Measurements from ENCODE around the gene MOGAT3.
"Not testable (repeated sequence)": the region's sequence is repeated elsewhere in the genome, so short reads cannot be mapped to it uniquely, and the experiment has no call there.

The MOGAT3 gene

DNA sequence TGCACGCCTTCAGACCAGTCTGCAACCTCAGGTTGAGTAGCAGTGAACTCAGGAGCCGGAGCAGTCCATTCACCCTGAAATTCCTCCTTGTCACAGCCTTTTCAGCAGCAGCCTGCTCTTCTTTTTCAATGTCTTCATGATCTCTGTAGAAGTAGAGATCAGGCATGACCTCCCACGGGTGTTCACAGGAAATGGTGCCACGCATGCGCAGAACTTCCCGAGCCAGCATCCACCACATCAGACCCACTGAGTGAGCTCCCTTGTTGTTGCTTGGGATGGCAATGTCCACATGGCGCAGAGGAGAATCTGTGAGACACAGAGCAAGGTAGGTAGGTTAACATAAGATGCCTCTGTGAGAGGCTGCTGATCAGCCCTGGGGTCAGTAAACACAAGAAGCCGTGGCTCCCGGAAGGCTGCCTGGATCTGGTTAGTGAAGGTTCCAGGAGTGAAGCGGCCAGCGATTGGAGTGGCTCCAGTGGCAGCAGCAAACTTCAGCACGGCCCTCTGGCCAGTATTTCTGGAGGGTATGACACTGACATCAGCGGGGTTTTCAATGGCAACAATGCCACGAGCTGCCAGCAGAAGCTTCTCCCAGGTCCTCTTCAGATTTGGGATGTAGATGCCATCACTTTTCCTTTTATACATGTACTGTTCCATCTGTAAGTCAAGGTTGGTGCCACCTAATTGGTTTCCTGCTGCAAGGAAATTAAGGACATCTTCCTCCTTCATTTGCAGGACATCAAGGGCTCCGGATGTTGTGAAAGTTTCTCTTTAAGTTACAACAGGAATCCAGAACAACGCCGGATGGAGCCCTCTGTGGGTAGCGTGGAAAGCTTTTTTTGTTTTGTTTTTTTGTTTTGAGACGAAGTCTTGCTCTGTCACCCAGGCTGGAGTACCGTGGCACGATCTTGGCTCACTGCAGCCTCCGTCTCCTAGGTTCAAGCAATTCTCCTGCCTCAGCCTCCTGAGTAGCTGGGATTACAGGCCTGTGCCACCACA lies 3.2 kb upstream of the MOGAT3 start:
- DNase-seq (ENCODE audit: low spot score) = not testable (repeated sequence)

DNA sequence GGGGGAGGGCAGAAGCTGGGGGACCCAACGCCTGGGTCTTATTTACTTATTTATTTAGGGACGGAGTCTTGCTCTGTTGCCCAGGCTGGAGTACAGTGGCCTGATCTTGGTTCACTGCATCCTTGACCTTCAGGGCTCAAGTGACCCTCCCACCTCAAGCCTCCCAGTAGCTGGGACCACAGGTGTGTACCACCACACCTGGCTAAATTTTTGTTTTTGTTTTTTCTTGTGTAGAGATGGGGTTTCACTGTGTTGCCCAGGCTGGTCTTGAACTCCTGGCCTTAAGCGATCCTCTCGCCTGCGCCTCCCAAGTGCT lies 1.7 kb upstream of the MOGAT3 start:
- no peak for DNase-seq (ENCODE audit: low spot score)

DNA sequence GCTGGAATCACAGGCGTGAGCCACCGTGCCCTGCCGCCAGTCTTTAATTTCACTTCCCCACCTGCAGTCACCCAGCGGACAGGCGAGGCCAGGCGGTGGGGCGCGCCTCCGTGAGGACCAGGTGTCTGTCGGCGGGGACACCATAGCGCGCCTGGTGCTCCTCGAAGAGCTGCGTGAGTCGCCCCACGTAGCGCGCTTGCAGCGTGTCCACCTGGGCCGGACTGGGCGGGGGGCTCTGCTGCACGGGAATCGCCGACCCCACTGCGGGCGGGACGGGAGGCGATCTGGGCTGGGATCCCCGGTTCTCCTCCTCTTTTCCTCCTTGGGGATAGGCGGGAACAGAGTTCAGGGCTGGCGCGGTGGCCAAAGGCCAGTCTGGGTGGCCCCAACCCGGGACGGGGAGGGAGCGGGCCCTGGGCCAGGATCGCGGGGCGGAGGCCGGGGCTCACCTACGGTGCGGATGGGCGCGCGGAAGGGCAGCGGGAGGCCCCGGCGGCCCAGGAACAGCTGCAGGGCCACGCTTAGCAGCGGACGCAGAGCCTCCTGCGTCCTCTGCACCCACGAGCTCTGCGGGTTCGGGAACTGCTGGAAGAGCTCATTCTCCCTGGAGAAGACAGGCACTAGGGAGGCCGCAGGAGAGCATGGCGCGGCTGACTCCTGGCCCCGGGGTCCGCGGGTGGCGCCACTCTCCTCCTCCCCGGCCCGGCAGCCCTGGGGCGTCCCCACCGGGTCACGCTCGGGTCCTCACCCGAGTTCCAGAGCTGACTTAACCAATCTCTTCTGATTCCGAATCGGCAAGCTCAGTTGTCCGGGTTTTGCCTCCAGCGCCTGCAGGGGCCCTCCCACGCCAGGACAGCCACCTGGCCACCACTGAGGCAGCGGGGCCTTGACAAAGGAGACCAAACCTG lies 1.1 kb upstream of the MOGAT3 start:
- DNase-seq (ENCODE audit: low spot score) = no peak

DNA sequence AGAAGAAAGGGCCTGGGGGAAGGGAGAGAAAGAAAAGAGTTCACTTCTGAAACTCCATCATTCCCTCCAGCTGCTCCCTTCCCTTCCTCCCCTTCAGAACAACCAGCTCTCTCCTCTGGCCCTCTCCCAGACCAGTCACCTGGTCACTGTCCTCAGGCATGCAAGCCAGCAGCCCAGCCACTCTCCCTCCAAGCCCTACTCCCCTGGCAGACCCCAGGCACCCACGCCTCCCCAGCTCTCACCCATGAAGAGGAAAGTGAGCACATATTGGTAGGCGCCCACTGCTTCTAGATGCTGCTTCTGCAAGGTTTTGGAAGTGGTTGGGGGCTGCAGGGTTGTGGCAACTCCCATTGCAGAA lies 353 bp downstream of the MOGAT3 start:
- no peak for DNase-seq (ENCODE audit: low spot score)

DNA sequence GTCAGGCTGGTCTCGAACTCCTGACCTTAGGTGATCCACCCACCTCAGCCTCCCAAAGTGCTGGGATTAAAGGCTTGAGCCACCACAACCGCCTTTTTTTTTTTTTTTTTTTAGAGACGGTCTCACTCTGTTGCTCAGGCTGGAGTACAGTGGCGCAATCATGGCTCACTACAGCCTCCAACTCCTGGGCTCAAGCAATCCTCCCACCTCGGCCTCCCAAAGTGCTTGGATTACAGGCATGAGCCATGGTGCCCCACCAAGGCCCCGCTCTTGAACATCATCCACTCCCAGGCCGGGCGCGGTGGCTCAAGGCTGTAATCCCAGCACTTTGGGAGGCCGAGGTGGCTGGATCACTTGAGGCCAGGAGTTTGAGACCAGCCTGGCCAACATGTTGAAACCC lies 1.3 kb downstream of the MOGAT3 start:
- DNase-seq (ENCODE audit: low spot score) = not testable (repeated sequence)

DNA sequence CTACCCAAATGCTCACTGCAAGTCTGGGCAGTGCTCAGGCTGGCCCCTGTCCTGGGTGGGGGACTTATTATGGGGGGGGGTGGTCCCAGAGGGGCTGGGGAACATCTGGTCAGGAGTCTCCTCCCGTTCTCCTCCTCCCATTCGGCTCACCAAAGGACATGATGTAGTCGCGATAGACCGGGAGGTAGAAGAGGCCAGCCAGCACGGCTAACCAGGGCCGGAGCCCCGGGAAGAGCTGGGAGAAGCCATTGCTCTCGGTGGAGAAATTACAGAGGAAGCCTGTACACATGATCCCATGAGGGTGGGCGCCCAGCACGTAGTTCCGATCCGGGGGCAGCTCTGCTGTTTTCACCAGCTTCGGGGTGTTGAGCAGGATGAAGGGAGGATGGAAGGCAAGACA lies 2.4 kb downstream of the MOGAT3 start:
- DNase-seq (ENCODE audit: low spot score) = no peak

DNA sequence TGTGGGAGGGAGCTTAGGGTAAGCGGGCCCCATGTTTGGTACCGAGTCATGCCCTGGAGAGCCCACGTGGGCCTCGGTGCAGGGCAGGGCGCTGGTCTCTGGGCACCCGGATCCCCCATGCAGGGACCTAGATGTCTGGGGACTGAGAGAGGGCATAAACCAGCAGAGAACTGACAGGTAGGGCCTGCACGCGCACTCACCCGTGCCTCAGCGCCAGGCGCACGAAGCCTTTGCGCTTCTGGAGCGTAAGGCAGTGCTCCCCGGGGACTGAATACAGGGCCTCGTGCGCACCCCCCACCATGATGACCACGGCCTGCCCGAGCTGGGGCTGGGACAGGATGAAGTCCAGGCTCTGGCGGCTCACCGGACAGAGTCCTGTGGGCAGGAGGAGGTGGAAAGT lies 2.8 kb downstream of the MOGAT3 start:
- DNase-seq (ENCODE audit: low spot score) = no peak

DNA sequence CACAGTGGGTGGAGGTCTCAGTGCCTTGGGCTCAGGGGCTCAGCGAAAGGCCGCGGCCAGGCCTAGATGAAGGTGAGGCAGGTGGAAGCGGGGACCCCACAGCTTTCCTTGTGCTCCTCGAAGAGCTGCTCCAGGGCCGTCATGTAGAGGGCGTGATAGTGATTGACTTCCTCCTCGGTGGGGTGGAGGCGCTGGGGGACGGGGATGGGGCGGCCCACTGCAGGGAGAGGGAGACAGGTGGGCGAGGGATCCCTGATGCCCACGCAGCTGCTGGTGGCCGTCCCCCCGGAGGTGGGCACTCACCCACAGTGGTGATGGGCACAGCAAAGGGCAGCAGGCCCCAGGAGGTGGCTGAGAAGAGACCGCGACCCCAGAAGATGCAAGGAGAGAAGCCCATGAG lies 5.0 kb downstream of the MOGAT3 start:
- no peak for DNase-seq (ENCODE audit: low spot score)

DNA sequence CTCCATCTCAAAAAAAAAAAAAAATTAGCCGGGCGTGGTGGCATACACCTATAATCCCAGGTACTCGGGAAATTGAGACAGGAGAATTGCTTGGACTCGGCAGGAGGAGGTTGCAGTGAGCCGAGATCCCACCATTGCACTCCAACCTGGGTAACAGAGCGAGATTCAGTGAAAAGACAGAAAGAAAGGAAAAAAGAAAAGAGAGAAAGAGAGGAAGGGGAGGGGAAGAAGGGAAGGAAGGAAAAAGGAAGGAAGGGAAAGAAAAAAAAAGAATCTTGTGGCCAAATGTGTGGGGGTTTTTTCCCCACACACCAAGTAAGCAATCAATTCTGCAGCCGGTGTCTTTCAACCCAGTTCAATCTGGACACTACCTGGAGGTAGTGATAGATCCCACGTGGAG lies 11.7 kb downstream of the MOGAT3 start:
- DNase-seq (ENCODE audit: low spot score) = no peak

DNA sequence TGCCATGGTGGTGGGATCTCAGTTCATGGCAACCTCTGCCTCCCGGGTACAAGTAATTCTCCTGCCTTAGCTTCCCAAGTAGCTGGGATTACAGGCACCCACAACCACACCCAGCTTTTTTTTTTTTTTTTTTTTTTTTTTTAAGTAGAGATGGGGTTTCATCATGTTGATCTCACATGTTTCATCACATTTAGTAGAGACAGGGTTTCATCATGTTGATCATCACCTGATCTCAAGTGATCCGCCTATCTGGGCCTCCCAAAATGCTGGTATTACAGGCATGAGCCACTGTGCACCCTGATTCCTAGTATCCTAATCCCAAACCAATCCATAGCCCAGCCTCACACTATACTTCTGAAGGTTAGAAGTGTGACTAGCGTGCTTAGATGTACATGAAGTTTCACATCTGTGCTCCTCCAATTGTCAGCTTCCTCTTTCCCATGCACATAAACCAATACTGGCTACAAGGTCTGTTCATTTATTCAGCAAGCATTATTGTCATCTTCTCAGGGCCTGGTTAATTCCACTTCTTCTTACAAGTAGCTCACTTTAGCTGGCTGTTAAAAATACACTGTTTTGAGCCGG lies 13.9 kb downstream of the MOGAT3 start:
- DNase-seq (ENCODE audit: low spot score) = no peak

DNA sequence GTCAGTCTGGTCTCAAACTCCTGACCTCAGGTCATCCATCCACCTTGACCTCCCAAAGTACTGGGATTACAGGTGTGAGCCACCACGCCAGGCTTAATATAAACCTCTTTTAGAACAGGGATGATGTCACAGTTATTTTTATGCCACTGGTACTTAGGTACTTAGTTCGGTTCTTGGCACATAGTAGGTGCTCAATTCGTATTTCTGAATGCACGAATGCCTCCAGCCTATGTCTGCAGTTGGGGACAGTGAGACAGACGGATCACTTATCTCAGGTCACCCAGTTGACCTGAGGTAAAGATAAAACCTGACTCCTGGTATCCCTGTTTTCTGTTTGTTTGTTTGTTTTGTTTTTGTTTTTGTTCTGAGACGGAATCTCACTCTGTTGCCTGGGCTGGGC lies 14.6 kb downstream of the MOGAT3 start:
- DNase-seq (ENCODE audit: low spot score) = no peak

DNA sequence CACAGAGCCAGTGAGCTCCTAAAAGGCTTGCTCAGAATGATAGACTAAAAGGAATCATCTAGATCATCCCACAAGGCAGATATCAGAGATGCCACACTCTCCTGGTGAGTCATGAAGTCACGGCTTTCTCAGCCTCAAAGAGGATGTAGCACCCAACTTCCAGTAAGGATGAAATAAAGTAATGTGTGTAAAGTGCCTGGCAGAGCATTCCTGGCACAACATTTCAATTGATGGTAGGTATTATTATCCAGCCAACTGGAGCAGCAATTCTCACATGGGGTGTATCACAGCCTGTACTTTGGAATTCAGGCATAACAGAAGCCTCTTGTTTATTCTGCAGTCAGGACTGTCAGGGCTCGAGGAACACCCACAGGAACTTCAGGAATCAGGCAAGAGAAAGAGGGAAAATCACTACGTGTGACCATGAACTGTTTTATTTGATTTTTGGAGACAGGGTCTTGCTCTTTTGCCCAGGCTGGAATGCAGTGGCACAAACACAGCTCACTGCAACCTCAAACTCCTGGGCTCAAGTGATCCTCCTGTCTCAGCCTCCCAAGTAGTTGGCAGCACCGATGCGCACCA lies 15.5 kb downstream of the MOGAT3 start:
- no peak for DNase-seq (ENCODE audit: low spot score)

DNA sequence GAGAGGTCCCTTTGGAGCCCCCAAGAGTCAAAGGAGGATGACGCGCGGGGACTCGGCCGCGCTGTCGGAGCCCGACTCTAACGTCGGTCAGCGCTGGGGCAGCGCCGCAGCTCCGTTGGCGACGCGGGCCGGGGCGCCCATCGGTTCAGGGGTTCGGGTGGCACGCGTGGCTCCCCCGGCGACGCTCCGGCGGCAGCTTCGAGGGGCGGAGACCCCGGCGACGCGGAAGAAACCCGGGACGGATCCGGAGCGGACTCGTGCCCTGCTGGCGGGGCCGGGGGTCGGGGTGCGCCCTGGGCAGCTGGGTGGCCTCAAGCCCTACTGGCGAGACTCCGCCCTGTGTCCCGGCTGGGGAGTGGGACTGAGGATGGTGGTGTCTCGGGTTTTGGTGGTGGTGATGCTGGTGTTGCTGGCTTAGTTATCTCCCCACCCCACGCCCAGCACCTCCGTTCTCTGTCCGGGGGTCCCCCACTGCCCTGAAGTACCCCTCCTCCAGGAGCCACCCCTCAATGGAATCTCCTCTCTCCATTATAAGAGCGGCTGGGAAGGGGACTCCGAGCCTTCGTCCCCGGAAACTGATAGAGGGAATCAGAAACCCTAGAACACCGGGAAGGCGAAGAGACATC lies 20.6 kb downstream of the MOGAT3 start, which contains the start of gene NAT16:
Gene NAT16 (minus strand): TSS at position 164 of the 626 bp plus-strand sequence. CDS start 5,486 bp downstream, outside the sequence.
- no peak for DNase-seq (ENCODE audit: low spot score)

DNA sequence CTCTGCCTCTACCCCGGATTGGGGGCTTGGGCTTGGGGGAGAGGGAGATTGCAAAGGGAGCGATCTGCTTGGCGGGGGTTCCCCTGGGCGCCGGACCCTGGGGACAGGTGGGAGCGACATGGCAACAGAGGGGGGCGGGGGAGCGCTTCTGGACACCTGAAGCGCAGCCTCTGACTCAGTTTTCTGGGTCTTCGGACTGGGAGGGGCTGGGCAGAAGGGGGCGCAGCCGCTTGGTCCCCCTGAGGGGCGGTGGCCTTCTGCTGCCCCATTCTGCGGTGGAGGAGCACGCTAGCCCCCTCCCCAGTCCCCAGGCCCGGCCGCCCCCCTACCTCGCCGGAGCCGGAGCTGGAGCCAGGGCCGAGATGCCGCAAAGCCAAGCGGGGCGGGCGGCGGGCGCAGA lies 21.1 kb downstream of the MOGAT3 start:
- no peak for DNase-seq (ENCODE audit: low spot score)

DNA sequence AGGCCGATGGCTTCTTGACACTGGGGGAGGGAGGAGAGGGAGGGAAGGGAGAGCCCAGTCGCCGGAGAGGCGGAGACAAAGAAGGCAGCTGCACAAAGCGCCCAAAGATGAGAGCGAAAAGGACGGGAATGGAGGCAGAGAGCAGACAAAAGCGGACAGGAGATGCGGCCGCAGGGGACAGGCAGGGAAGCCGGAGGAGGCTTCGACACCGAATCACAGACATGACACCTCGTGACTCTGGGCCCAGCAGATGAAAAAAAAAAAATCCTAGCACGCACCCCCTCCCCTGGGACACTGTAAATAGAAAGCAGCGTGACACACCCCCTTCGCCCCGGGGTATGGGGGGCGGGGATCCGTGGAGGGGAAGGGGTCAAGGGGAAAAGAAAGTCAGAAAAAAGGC lies 21.7 kb downstream of the MOGAT3 start:
- DNase-seq (ENCODE audit: low spot score) = no peak

DNA sequence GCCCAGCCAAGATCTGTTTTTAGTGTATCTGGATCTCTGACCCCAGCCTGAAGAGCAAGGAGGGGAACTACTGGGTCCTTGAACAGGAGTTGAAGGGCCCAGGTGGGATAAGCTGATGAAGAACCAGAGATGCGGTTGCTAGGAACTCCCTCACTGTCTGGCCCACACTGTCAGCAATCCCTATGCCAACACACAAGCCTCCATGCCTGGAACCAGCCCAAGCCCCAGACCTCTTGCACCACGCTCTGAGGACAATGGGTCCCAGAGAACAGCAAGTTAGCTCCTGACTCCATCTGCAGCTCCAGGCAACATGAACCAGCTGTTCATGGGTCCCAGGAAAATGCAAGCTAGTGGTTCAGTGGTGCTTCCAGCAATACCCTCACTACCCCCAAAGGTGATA lies 23.2 kb downstream of the MOGAT3 start:
- DNase-seq (ENCODE audit: low spot score) = no peak

DNA sequence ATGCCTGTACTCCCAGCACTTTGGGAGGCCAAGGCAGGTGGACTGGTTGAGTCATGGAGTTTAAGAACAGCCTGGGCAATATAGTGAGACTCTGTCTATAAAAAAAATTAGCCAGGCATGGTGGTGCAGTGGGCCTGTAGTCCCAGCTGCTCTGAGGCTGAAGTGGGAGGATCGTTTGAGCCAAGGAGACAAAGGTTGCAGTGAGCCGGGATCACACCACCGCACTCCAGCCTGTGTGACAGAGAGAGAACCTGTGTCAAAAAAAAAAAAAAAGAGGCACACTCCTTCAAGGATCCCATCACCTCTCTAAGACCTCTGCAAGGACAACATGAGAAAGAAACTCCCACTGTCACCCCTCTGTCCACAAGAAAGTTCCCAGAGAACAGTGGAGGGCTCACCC lies 25.2 kb downstream of the MOGAT3 start:
- no peak for DNase-seq (ENCODE audit: low spot score)

DNA sequence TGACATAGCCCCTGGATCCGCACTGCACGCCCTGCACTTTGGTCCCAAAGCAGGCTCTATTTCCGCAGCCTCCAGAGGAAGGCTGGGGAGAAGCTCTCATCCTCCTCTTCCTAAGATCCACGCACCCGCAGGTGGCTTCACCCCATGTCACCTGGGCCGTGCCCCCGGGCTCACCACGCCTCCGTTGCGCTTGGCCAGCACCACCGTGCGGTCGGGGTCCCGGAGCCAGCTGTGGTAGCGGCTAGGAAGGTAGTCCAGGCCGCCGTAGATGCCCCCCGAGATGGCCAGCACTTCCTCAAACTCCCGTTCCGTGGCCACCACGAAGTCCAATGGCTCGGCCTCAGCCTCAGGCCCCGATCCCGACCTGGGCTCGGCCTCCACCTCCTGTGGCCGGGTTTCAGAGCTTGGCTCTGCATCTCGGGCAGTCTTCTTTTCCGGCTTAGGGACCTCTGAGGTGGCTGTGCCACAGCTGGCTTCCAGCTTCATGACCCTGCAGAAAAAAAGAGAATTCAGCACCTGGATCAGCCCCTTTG lies 26.4 kb downstream of the MOGAT3 start:
- no peak for DNase-seq (ENCODE audit: low spot score)

DNA sequence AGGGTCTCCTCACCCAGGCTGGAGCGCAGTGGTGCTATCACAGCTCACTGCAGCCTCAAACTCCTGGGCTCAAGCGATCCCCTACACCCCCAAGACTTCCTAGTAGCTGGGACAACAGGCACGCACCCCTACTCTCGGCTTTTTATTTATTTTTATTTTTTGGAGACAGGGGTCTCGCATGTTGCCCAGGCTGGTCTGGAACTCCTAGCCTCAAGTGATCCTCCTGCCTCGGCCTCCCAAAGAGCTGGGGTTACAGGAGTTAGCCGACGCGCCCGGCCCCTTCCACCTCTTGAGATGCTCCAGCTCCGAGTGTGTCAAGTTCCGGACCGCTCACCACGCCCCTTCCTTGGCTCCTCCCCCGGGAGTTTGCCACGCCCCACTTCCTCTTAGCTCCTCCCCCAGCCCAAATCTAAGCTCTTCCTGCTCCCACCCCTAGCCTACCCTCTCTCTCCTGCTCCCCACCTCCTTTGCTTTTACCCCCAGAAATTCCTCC lies 27.0 kb downstream of the MOGAT3 start:
- no peak for DNase-seq (ENCODE audit: low spot score)

DNA sequence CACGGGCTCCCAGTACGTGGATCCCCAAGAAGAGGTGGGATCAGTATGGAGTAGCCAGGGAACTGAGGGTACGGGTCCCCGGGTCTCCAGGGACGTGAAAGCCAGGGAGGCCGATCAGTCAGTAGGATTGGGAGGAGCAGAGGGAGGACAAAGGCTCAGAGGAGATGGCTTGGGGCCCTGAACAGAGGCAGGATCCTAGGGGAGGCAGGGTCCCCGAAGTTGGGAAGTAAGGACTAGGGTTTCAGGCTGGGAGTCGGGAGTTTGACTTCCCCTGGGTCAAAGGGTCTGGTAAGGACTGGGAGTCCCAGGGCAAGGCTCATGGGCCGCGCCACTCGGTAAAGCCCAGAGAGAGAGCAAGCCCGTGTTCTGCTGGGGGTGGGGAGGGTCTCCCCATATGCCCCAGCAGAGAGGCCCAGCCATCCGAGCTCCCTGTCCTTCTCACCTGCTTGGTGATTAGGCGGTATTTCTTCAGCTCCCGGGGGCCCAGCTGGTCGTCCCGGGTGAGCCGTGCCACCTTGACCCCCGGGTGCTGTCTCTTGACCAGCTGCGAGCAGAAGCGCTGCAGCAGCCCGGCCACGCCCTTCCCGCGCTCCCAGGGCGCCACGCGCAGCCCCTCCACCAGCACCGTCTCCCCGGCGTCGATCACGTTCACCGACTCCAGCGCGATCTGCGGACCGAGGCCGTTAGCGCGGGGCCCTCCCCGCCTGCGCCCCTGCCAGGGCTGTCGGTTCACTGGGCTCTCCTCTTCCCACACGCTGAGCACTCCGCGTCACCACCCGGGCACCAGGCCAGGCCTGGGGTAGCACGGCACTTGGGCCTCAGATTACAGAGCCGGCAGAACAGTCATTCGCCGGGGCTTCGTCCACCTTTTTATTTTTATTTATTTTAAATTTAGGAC lies 27.7 kb downstream of the MOGAT3 start:
- no peak for DNase-seq (ENCODE audit: low spot score)
